Skeletal muscle tissue (tissue), 4 donors: Measurements from ENCODE around the gene TAF6L. TPM values are rescaled to one million over a fixed set of nuclear protein-coding genes. Genes with fewer than 3 reads are reported as not detected.
A peak's percentile ranks its signal among the peaks of the same experiment; 100 is the strongest.

ENCODE experiments used
- H3K27ac ChIP-seq: one replicate; pipeline ENCODE4 v1.7.0; 2013; ENCODE audit warnings: mild to moderate bottlenecking, low read depth, low read length, inconsistent platforms
- H3K27me3 ChIP-seq, 3 donors: one replicate each; pipeline ENCODE4 v1.7.0; 2013; ENCODE audit warnings: low read length in 3 of 3; ENCODE audit not compliant: control insufficient read depth in 3 of 3, insufficient read depth in 3 of 3
- H3K36me3 ChIP-seq, 3 donors: one replicate each; pipeline ENCODE4 v1.7.0; 2013; ENCODE audit warnings: low read length in 3 of 3; ENCODE audit not compliant: control insufficient read depth in 3 of 3, insufficient read depth in 3 of 3
- H3K4me1 ChIP-seq, 3 donors: one replicate each; pipeline ENCODE4 v1.7.0; 2013; ENCODE audit warnings: low read length in 3 of 3, mild to moderate bottlenecking in 3 of 3; ENCODE audit not compliant: control insufficient read depth in 3 of 3, insufficient read depth in 3 of 3
- H3K4me3 ChIP-seq, 3 donors: one replicate each; pipeline ENCODE4 v1.7.0; 2013; ENCODE audit warnings: low read length in 3 of 3
- H3K9ac ChIP-seq, 3 donors: one replicate each; pipeline ENCODE4 v1.7.0; 2013; ENCODE audit warnings: low read length in 3 of 3, mild to moderate bottlenecking in 3 of 3, moderate library complexity in 2 of 3, low read depth in 1 of 3
- H3K9me3 ChIP-seq, 3 donors: one replicate each; pipeline ENCODE4 v1.7.0; 2013; ENCODE audit warnings: low read length in 3 of 3; ENCODE audit not compliant: control insufficient read depth in 3 of 3
- total RNA-seq: library from RNA; depleted of rRNA; stranded (reverse); fragments of >200 nt; gene quantifications from one replicate; pipeline ENCODE4 v1.2.3, GENCODE V29; 2014
- donor health status: Osteomylitis.

TAF6L gene
- total RNA-seq, 1 donor from 2014 or later = 11.5 TPM

GRCh38 chr11:62799486-62799885 lies 28.3 kb downstream of the TAF6L start:
- Histone ChIP-seq H3K9ac (peak overlapping the region in 1 of 3 donors; percentile 25), H3K36me3 (peaks cover 78 to 87% (median 81%) of the 10 kb centered on the region in 3 donors), H3K4me3 (no peak overlapping the region), H3K27me3 (no peaks in the 10 kb centered on the region), H3K4me1 (peaks cover 10 to 13% (median 13%) of the 10 kb centered on the region in 3 donors), H3K27ac (no peak overlapping the region), H3K9me3 (no peaks in the 10 kb centered on the region)

DNA sequence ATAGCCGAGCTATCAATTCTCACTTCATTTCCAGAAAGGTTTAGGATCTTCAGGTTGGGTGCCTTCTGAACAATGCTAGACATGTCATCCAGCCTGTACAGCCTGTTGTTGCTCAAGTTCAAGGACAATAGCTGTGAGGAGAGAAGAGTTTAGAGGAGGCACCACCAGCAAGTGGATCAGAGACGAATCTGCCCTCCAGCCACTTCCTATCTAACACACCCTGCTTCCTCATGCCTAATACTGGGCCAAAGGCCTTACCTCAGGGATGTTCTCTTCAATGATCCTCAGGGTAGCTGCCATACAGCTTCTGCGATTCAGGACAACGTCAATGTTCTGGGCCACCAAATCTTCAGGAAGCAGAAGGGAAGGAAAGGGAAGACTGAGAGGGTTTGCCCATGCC lies 29.9 kb downstream of the TAF6L start:
- Histone ChIP-seq H3K4me1 (peaks cover 12 to 18% (median 18%) of the 10 kb centered on the region in 3 donors), H3K4me3 (no peak overlapping the region)

DNA sequence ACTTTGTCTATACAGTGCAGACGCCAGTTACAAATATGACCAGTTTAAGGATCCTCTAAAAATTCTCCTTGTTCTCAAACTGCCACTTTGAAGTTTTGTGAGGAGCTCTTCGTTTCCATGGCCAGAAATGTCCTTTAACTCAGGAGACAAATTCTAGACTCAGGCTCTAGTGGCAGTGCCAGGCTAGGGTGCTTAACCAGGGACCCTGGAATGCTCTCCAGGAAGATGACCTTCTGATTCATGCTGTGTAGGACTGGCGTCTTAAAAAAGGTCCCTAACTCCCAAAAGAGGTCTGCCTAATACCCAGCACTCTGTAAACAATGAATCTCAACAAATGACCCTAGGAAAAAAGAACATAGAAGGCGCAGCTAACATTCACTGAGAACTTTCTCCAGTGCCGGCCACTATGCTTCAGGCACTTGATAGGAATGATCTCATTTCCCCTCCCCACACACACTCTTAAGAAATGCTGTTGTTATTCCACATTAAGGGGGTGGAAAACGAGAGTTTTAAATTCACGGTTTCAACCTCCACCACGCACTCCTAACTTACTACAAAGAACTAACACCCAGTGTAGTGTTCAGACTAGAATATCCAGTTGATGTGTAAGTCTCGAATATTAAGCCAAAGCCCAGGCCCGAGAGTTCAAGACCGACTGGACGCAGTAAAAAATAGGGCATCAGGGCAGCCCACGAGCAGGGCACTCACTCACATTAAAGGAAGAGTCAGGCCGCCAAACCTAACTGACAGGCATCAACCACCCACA lies 33.3 kb downstream of the TAF6L start:
- Histone ChIP-seq H3K9me3 (no peaks in the 10 kb centered on the region), H3K4me1 (peaks cover 22 to 28% (median 26%) of the 10 kb centered on the region in 3 donors), H3K27ac (peak overlapping the region; percentile 97), H3K9ac (peak overlapping the region; percentile 95 to 96 (median 96)), H3K27me3 (no peaks in the 10 kb centered on the region), H3K36me3 (peaks cover 36 to 40% (median 39%) of the 10 kb centered on the region in 3 donors), H3K4me3 (peak overlapping the region; percentile 88 to 94 (median 89))

More for the DNA sequence above, 29.9 kb downstream of the TAF6L start:
- H3K27ac ChIP-seq = no peak overlapping the region
- no peaks in the 10 kb centered on the region for H3K9me3 ChIP-seq
- H3K36me3 ChIP-seq = peaks cover 66 to 73% (median 66%) of the 10 kb centered on the region in 3 donors
- no peak overlapping the region for H3K9ac ChIP-seq
- no peaks in the 10 kb centered on the region for H3K27me3 ChIP-seq

DNA sequence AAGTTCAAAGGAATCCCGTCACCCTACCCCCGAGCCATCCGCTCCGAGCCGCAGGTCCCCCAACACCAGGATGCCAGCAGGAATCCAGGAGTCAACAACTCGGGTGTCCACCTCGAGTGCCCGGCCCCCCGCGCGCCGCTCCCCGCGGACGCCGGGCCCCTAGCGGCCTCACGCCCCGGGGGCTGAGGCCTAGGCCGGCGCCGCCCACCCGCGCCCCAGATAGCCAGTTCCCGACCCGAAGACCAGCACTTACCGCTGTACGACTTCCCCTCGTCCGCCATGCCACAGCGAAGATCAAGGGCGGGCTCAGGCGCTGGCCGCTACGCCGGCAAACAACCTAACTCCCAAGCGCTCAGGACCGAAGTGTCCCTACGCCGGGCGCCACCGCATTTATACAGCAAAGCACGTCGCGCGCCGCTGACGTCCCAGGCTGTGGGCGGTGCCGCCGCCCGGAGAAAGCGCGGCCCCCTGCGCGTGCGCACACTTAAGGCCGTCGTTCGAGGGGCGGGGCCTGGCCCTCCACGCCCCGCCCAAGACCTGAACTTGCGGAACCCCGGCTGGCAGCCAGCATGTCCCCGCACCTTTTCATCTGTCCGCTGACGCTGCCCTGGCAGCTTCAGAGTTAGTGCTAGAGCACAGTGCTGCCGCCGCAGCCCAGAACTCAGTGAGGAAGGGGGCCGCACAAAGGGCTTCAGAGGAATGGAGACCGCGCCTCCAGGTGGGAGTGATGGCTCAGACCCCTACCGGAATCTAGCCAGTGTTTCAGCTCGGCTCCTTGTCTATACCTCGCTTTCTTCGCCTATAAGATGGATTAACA lies 34.1 kb downstream of the TAF6L start, which contains the start of gene NXF1:
NXF1 (minus strand) TSS at position 365 of the 817 bp plus-strand sequence; CDS start at position 281, 84 bp downstream.
- no peaks in the 10 kb centered on the region for H3K9me3 ChIP-seq
- peak within 1 kb of the TSS; percentile 95 to 97 (median 96) for H3K9ac ChIP-seq
- peaks cover 28 to 32% (median 31%) of the 10 kb centered on the region in 3 donors for H3K36me3 ChIP-seq
- H3K27me3 ChIP-seq = no peaks in the 10 kb centered on the region
- H3K4me3 ChIP-seq = peak within 1 kb of the TSS; percentile 88 to 94 (median 89)
- peak within 1 kb of the TSS; percentile 97 for H3K27ac ChIP-seq
- H3K4me1 ChIP-seq = peaks cover 22 to 28% (median 26%) of the 10 kb centered on the region in 3 donors

- H3K27me3 ChIP-seq = no peaks in the 10 kb centered on the region
- H3K9me3 ChIP-seq = no peaks in the 10 kb centered on the region
- peaks cover 23 to 27% (median 24%) of the 10 kb centered on the region in 3 donors for H3K36me3 ChIP-seq
- peak overlapping the region; percentile 94 to 97 (median 96) for H3K9ac ChIP-seq
- H3K4me1 ChIP-seq = peaks cover 22 to 28% (median 26%) of the 10 kb centered on the region in 3 donors
- H3K27ac ChIP-seq = peak overlapping the region; percentile 97
- H3K4me3 ChIP-seq = peak overlapping the region; percentile 79 to 93 (median 88)
Observed at GRCh38 chr11:62805961-62806441, 34.8 kb downstream of the TAF6L start.

GRCh38 chr11:62806611-62807121 lies 35.5 kb downstream of the TAF6L start:
- H3K27me3 ChIP-seq = no peaks in the 10 kb centered on the region
- no peaks in the 10 kb centered on the region for H3K9me3 ChIP-seq
- H3K9ac ChIP-seq = peak overlapping the region; percentile 77 to 96 (median 94)
- peaks cover 16 to 20% (median 18%) of the 10 kb centered on the region in 3 donors for H3K36me3 ChIP-seq
- H3K4me1 ChIP-seq = peaks cover 22 to 28% (median 26%) of the 10 kb centered on the region in 3 donors
- peak overlapping the region; percentile 97 for H3K27ac ChIP-seq
- peak overlapping the region; percentile 79 to 93 (median 88) for H3K4me3 ChIP-seq

GRCh38 chr11:62810748-62811147 lies 39.6 kb downstream of the TAF6L start:
- H3K9me3 ChIP-seq = no peaks in the 10 kb centered on the region
- H3K4me1 ChIP-seq = peaks cover 10 to 12% (median 11%) of the 10 kb centered on the region in 3 donors
- no peaks in the 10 kb centered on the region for H3K27me3 ChIP-seq
- no peak overlapping the region for H3K4me3 ChIP-seq
- H3K36me3 ChIP-seq = peaks cover 0 to 5% (median 0%) of the 10 kb centered on the region in 3 donors
- H3K9ac ChIP-seq = no peak overlapping the region
- H3K27ac ChIP-seq = no peak overlapping the region

DNA sequence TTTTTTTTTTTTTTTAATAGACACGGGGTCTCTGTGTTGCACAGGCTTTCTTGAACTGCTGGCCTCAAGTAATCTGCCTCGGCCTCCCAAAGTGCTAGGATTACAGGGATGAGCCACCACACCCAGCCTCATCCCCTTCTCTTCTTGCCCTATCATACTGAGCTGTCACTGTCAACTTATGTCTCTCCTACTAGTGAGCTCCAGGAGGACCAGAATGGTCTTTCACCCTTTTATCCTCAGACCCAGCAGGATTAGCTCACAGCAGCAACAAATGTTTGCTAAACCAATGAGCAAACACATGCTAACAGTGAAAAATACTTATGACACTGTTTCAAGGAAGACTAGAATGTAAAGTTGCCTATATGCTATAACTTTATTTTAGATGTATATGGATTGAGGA lies 40.5 kb downstream of the TAF6L start:
- Histone ChIP-seq H3K9ac (no peak overlapping the region), H3K27ac (no peak overlapping the region), H3K9me3 (no peaks in the 10 kb centered on the region), H3K27me3 (no peaks in the 10 kb centered on the region), H3K36me3 (peaks cover 0 to 5% (median 5%) of the 10 kb centered on the region in 3 donors), H3K4me3 (no peak overlapping the region), H3K4me1 (peaks cover 4% of the 10 kb centered on the region in 3 donors)

DNA sequence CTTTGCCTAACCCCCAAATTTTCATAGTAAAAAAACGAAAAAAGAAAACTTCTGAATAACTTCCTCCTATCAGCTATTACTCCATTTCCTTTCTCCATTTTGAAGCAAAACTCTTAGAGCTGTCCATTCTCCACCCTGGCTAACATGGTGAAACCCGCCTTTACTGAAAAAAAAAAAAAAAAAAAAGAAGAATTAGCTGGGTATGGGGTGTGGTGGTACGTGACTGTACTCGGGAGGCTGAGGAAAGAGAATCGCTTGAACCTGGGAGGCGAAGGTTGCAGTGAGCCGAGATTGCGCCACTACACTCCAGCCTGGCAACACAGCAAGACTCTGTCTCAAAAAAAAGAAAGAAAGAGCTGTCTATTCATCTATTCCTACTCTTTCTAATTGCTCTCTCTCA lies 45.4 kb downstream of the TAF6L start:
- H3K27ac ChIP-seq = no peak overlapping the region
- H3K4me3 ChIP-seq = no peak overlapping the region
- peaks cover 20 to 25% (median 21%) of the 10 kb centered on the region in 3 donors for H3K36me3 ChIP-seq
- H3K4me1 ChIP-seq = no peaks in the 10 kb centered on the region
- H3K9ac ChIP-seq = no peak overlapping the region
- H3K27me3 ChIP-seq = no peaks in the 10 kb centered on the region
- H3K9me3 ChIP-seq = no peaks in the 10 kb centered on the region
